Testis (tissue), 3 donors: ENCODE measurements around the gene ERC2. TPM values are rescaled to one million over a fixed set of nuclear protein-coding genes. Genes with fewer than 3 reads are reported as not detected.

Experiments
- DNase-seq: peaks from one replicate; pipeline ENCODE4 v3.0.0-alpha.2; 2019
- H3K27ac ChIP-seq, 2 donors: fragments of 200-600 bp; sonication (generic); one replicate each; pipeline ENCODE4 v1.5.1; 2019
- H3K27me3 ChIP-seq: fragments of 200-600 bp; sonication (generic); one replicate; pipeline ENCODE4 v1.5.1; 2019
- H3K36me3 ChIP-seq: fragments of 200-600 bp; sonication (generic); one replicate; pipeline ENCODE4 v1.5.1; 2017; ENCODE audit warnings: low read depth; ENCODE audit errors: missing control alignments
- H3K4me1 ChIP-seq: fragments of 200-600 bp; sonication (generic); one replicate; pipeline ENCODE4 v1.5.1; 2019
- H3K4me3 ChIP-seq, 2 donors: fragments of 200-600 bp; sonication (generic); one replicate each; pipeline ENCODE4 v1.5.1; 2017 to 2019
- H3K9me3 ChIP-seq: fragments of 200-600 bp; sonication (generic); one replicate; pipeline ENCODE4 v1.5.1; 2017
- POLR2A ChIP-seq: fragments of 450-650 bp; IDR thresholded peaks from one replicate; pipeline ENCODE4 v1.6.1; 2017; ENCODE audit warnings: antibody characterized with exemption, mild to moderate bottlenecking, moderate library complexity
- WGBS, 2 donors: methylation state at CpG; one replicate each; pipeline ENCODE4 v1.1.5; 2018; 5-methylcytosine and 5-hydroxymethylcytosine counted together
- intact Hi-C: fragments of 100-400 bp; cut with DNase I; formaldehyde crosslinking; loops from one replicate; pipeline ENCODE4 v1.15.1; 2023; ENCODE audit warnings: low total_unique reads
- polyA plus RNA-seq: library from polyadenylated mRNA; stranded (reverse); fragments of 350-450 nt; fragmentation: Illumina TruSeq; extraction: RNeasy Lipid Tissue Mini Kit (QIAGEN cat#74804); gene quantifications from one replicate; pipeline ENCODE4 v1.2.3, GENCODE V29; 2014; ENCODE audit warnings: low read depth, low replicate concordance; ENCODE audit not compliant: insufficient read depth
- total RNA-seq, 2 donors: library from RNA; depleted of rRNA; stranded (reverse); fragments of >200 nt; gene quantifications; one replicate each; pipeline ENCODE4 v1.2.3, GENCODE V29; 2016
- TF ChIP-seq, protein P1 (sequence below), 3 experiments: fragments of 450-650 bp in 2 of 3; fragments of 200-600 bp in 1 of 3; sonication (generic) in 1 of 3; IDR thresholded peaks; one replicate each; pipeline ENCODE4 v1.5.1; 2016 to 2019; ENCODE audit warnings: antibody characterized with exemption in 3 of 3, mild to moderate bottlenecking in 2 of 3, moderate library complexity in 1 of 3

Gene ERC2
- total and polyA plus RNA-seq, 3 donors from 2014 or later: 1.9 to 6.1 (median 5.9) TPM

DNA sequence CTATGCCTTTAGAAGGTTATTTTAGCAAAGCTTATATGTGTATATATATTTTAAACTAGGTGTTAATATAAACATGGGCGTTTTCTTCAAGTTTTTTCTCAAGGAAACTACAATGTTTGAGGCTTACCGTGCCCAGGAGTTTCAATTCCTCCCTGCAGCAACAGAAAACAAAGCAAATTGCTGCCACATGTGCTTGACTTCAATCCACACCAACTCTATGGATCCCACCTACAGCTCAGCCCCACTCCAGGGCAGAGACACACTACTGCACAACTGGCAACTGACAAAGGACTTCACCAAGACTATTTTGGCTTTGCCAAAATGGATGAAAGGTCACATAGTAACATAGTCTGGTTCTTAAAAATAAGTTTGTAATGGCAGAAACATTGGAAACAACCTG is 346.6 kb downstream of the ERC2 start:
- Histone ChIP-seq H3K4me1 (no peaks in the 10 kb centered on the region), H3K27ac (no peak overlapping the region), H3K36me3 (no peaks in the 10 kb centered on the region), H3K4me3 (no peak overlapping the region), H3K27me3 (no peaks in the 10 kb centered on the region), H3K9me3 (no peaks in the 10 kb centered on the region)
- DNase-seq: no peak
- intact Hi-C loops: no loop called here
- TF ChIP-seq, protein P1, sequence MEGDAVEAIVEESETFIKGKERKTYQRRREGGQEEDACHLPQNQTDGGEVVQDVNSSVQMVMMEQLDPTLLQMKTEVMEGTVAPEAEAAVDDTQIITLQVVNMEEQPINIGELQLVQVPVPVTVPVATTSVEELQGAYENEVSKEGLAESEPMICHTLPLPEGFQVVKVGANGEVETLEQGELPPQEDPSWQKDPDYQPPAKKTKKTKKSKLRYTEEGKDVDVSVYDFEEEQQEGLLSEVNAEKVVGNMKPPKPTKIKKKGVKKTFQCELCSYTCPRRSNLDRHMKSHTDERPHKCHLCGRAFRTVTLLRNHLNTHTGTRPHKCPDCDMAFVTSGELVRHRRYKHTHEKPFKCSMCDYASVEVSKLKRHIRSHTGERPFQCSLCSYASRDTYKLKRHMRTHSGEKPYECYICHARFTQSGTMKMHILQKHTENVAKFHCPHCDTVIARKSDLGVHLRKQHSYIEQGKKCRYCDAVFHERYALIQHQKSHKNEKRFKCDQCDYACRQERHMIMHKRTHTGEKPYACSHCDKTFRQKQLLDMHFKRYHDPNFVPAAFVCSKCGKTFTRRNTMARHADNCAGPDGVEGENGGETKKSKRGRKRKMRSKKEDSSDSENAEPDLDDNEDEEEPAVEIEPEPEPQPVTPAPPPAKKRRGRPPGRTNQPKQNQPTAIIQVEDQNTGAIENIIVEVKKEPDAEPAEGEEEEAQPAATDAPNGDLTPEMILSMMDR (IDR thresholded peaks at IDR 0.05): no peak
- TF ChIP-seq POLR2A: no peak
- WGBS, 2 donors: 90 to 97% methylated on average over 2 of the region's 2 CpGs

DNA sequence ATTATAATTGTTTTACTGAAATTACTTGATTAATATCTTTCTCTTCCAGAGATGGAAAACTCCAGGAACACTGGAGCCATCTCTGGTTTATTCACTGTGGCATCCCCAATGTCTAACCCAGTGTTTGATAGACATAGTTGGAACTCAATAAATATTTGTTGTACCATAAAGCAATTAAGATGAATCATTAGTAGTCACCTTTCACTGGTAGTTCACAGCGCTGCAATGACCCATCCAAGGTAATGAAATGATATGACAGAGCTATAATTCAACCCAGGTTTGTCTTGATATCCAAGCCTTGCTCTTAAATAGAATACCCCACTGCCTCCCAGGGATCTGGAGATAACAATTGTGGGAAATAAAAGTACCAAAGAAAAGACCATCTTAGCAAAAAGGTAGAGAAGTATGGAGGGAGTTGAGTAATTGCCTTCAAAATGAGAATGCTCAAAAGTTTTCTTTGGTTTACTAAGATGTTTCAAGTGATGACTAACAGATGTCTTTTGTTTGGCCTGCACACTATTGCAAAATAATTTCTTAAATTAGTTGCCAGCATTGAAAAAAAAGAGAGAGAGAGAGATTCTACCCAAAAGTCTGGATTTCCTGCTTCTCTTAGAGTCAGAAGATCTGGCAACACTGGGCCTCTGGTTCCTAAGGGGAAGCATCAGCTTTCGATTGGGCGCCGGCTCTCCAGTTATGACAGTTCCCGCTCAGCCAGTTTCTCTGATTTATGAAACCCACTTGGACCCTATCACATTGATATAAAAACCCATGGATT is 348.5 kb downstream of the ERC2 start:
- Histone ChIP-seq H3K36me3 (no peaks in the 10 kb centered on the region), H3K4me3 (no peak overlapping the region), H3K4me1 (no peaks in the 10 kb centered on the region), H3K9me3 (no peaks in the 10 kb centered on the region), H3K27me3 (no peaks in the 10 kb centered on the region), H3K27ac (no peak overlapping the region)
- WGBS, 2 donors: 72 to 85% methylated on average over 5 of the region's 5 CpGs
- peak; percentile 18 for DNase-seq
- TF ChIP-seq POLR2A: no peak
- TF ChIP-seq, protein P1 (IDR thresholded peaks at IDR 0.05): no peak
- intact Hi-C loops: no loop called here

DNA sequence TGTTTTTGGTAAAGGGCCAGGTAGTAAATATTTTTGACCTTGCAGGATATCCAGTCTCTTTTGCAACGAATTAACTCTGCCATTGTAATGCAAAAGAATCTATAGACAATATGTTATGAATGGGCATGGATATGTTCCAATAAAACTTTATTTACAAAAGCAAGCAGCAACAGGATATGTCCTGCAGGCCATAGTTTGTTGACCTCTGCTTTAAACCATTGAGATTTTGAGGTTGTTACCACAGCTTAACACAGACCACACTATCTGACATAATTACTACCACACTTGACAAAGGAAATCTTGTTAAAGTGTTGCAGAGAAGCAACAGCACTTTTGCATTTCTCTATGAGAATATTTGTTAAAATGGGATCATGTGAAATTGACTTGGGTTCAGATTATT is 349.3 kb downstream of the ERC2 start:
- Histone ChIP-seq H3K36me3 (no peaks in the 10 kb centered on the region), H3K27me3 (no peaks in the 10 kb centered on the region), H3K4me3 (no peak overlapping the region), H3K27ac (no peak overlapping the region), H3K4me1 (no peaks in the 10 kb centered on the region), H3K9me3 (no peaks in the 10 kb centered on the region)
- no peak for DNase-seq
- intact Hi-C loops: no loop called here
- 55 to 60% methylated on average over 1 of the region's 1 CpG for WGBS, 2 donors
- no peak for TF ChIP-seq POLR2A

DNA sequence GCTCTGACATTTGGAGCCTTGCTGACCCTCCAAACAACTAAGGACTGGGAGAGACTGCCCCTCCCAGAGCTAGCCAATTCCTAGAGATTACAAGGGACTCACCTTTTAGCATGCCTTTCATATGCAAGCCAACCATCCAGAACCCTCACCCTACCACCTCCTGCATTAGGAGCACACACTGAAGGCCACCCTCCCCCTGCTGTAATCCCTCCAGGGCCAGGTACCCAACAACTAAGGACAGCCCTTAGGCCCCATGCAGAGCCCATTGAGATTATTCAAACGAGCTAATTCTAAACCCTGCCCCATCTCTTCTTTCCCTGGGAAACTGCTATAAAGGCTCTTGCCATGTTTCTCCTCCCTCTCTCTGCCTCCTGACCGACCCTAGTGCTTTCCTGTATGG is 352.6 kb downstream of the ERC2 start:
- TF ChIP-seq, protein P1 (IDR thresholded peaks at IDR 0.05): no peak
- TF ChIP-seq POLR2A: no peak
- no peaks in the 10 kb centered on the region for H3K27me3 ChIP-seq
- no peak overlapping the region for H3K27ac ChIP-seq
- H3K4me3 ChIP-seq: no peak overlapping the region
- H3K4me1 ChIP-seq: no peaks in the 10 kb centered on the region
- H3K9me3 ChIP-seq: no peaks in the 10 kb centered on the region
- DNase-seq: no peak
- intact Hi-C loops: no loop called here
- no peaks in the 10 kb centered on the region for H3K36me3 ChIP-seq
- WGBS, 2 donors: 56 to 69% methylated on average over 2 of the region's 2 CpGs

DNA sequence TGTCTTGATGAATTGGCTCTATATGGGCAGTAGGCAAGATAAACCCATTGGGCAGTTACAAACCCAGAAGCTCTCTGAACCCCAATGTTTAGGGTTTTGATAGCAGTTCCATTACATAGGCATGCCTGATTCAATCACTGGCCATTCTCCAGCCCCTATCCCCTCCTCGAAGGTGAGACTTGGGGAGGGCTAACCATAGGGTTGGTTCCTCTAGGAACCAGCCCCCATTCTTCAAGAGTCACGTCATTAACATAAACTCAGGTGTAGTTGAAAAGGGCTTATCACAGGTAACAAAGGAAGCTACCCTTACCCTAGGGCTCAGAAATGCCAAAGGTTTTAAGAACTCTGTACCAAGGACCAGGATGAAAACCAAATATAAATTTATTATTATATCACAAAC is 353.1 kb downstream of the ERC2 start:
- no peak overlapping the region for H3K4me3 ChIP-seq
- 83 to 91% methylated on average over 2 of the region's 2 CpGs for WGBS, 2 donors
- H3K27me3 ChIP-seq: no peaks in the 10 kb centered on the region
- intact Hi-C loops: no loop called here
- no peak for DNase-seq
- no peak overlapping the region for H3K27ac ChIP-seq
- H3K36me3 ChIP-seq: no peaks in the 10 kb centered on the region
- no peaks in the 10 kb centered on the region for H3K9me3 ChIP-seq
- H3K4me1 ChIP-seq: no peaks in the 10 kb centered on the region
- TF ChIP-seq POLR2A: no peak
- TF ChIP-seq, protein P1 (IDR thresholded peaks at IDR 0.05): no peak
